HepG2 (cell line): ENCODE results near the gene PAN2. TPM values are rescaled to one million over a fixed set of nuclear protein-coding genes. Genes with fewer than 3 reads are reported as not detected.

Experiments used
- AGO1 ChIP-seq: fragments of 200-400 bp; formaldehyde crosslinking; IDR thresholded peaks from 2 replicates; pipeline ENCODE4 v1.6.1; 2017; ENCODE audit warnings: mild to moderate bottlenecking, low read depth, low read length, moderate library complexity; ENCODE audit not compliant: poor library complexity, severe bottlenecking
- FOXA3 ChIP-seq: IDR thresholded peaks from 2 replicates; pipeline ENCODE4 v1.6.1; 2016; ENCODE audit warnings: missing genetic modification reagents, missing compliant biosample characterization
- FOXO1 ChIP-seq: sonication (generic); formaldehyde crosslinking; IDR thresholded peaks from 2 replicates; pipeline ENCODE4 v1.4.0; 2020; ENCODE audit warnings: missing genetic modification reagents
- GLI4 ChIP-seq: sonication (generic); formaldehyde crosslinking; IDR thresholded peaks from 2 replicates; pipeline ENCODE4 v1.5.1; 2020; ENCODE audit warnings: missing genetic modification reagents, mild to moderate bottlenecking, moderate library complexity, borderline replicate concordance
- GZF1 ChIP-seq: sonication (generic); formaldehyde crosslinking; IDR thresholded peaks from 2 replicates; pipeline ENCODE4 v1.5.1; 2020; ENCODE audit warnings: mild to moderate bottlenecking, missing genetic modification reagents
- MLXIP ChIP-seq: sonication (generic); formaldehyde crosslinking; IDR thresholded peaks from 2 replicates; pipeline ENCODE4 v1.9.0; 2021; ENCODE audit warnings: missing genetic modification reagents, borderline replicate concordance
- PLSCR1 ChIP-seq: sonication (generic); formaldehyde crosslinking; IDR thresholded peaks from 2 replicates; pipeline ENCODE4 v1.5.0; 2020; ENCODE audit warnings: missing genetic modification reagents, mild to moderate bottlenecking, borderline replicate concordance
- RORA ChIP-seq: sonication (generic); formaldehyde crosslinking; IDR thresholded peaks from 2 replicates; pipeline ENCODE4 v1.5.0; 2020; ENCODE audit warnings: mild to moderate bottlenecking, missing genetic modification reagents, moderate library complexity
- SKIL ChIP-seq: sonication (generic); formaldehyde crosslinking; IDR thresholded peaks from 2 replicates; pipeline ENCODE4 v1.8.0; 2022; ENCODE audit warnings: missing genetic modification reagents, mild to moderate bottlenecking, moderate library complexity, borderline replicate concordance
- TOE1 ChIP-seq: sonication (generic); formaldehyde crosslinking; IDR thresholded peaks from 2 replicates; pipeline ENCODE4 v1.4.0; 2020; ENCODE audit warnings: mild to moderate bottlenecking, missing genetic modification reagents
- TOPORS ChIP-seq: sonication (generic); formaldehyde crosslinking; IDR thresholded peaks from 2 replicates; pipeline ENCODE4 v1.8.0; 2023; ENCODE audit warnings: mild to moderate bottlenecking, missing genetic modification reagents
- ZFP62 ChIP-seq: sonication (generic); formaldehyde crosslinking; IDR thresholded peaks from 2 replicates; pipeline ENCODE4 v1.4.0; 2020; ENCODE audit warnings: missing genetic modification reagents
- ZIK1 ChIP-seq: sonication (generic); formaldehyde crosslinking; IDR thresholded peaks from 2 replicates; pipeline ENCODE4 v1.5.0; 2020; ENCODE audit warnings: mild to moderate bottlenecking, low read depth, missing genetic modification reagents, borderline replicate concordance
- ZNF20 ChIP-seq: sonication (generic); formaldehyde crosslinking; IDR thresholded peaks from 2 replicates; pipeline ENCODE4 v1.4.0; 2020; ENCODE audit warnings: mild to moderate bottlenecking, moderate library complexity, missing genetic modification reagents
- ZNF451 ChIP-seq: sonication (generic); formaldehyde crosslinking; IDR thresholded peaks from 2 replicates; pipeline ENCODE4 v1.5.0; 2020; ENCODE audit warnings: mild to moderate bottlenecking, missing genetic modification reagents
- ZNF496 ChIP-seq: sonication (generic); formaldehyde crosslinking; IDR thresholded peaks from 2 replicates; pipeline ENCODE4 v1.8.1; 2023; ENCODE audit warnings: mild to moderate bottlenecking, moderate library complexity, missing genetic modification reagents; ENCODE audit not compliant: insufficient replicate concordance
- ZNF639 ChIP-seq: conservative IDR thresholded peaks from 2 replicates; pipeline ENCODE4 v1.6.1; 2018; ENCODE audit warnings: missing genetic modification reagents
- ZNF674 ChIP-seq: sonication (generic); formaldehyde crosslinking; IDR thresholded peaks from 2 replicates; pipeline ENCODE4 v1.5.0; 2020; ENCODE audit warnings: low read depth, mild to moderate bottlenecking, missing genetic modification reagents
- ZNF691 ChIP-seq: sonication (generic); formaldehyde crosslinking; IDR thresholded peaks from 2 replicates; pipeline ENCODE4 v1.4.0; 2020; ENCODE audit warnings: missing genetic modification reagents, low read depth, mild to moderate bottlenecking, borderline replicate concordance
- polyA plus RNA-seq, 8 experiments: library from polyadenylated mRNA; depleted of rRNA in 3 of 8; stranded (reverse) in 7 of 8; unstranded in 1 of 8; fragments of >200 nt; fragmentation: Illumina TruSeq in 4 of 8; extraction: Trizol in 4 of 8; gene quantifications; 2 replicates each; pipeline versions ENCODE4 v1.2.1 to v1.2.3, GENCODE V29; 2011 to 2016; ENCODE audit warnings: low read depth in 4 of 8, missing spikeins in 1 of 8, mixed read lengths in 1 of 8; ENCODE audit not compliant: insufficient read depth in 1 of 8
- total RNA-seq, 5 experiments: library from RNA; depleted of rRNA; stranded (reverse); fragments of >200 nt; fragmentation: Illumina TruSeq; extraction: Trizol; gene quantifications; 2 replicates each; pipeline ENCODE4 v1.2.3, GENCODE V29; 2016; ENCODE audit warnings: low read depth in 1 of 5

Gene PAN2
- total and polyA plus RNA-seq, 2 of the 13 experiments (the other 11 are each of a cell fraction or from before 2014, with no cell fraction given) = 27.2 to 61.1 TPM

GRCh38 chr12:56315622-56316473 lies 18.0 kb downstream of the PAN2 start, which contains the start of gene CNPY2 (continued):
- TF ChIP-seq ZNF639 (CRISPR knock-in tag) (no peak), FOXO1 (CRISPR knock-in tag) (no peak), TOPORS (CRISPR knock-in tag) (no peak), SKIL (CRISPR knock-in tag) (0 out of 2 replicates have a peak, but pooled peaks have one; percentile 45), ZNF20 (CRISPR knock-in tag) (no peak), ZNF451 (CRISPR knock-in tag) (no peak), MLXIP (CRISPR knock-in tag) (0 out of 2 replicates have a peak, but pooled peaks have one; percentile 64), PLSCR1 (CRISPR knock-in tag) (no peak), GLI4 (CRISPR knock-in tag) (no peak), ZNF691 (CRISPR knock-in tag) (no peak; the same call in 1 of the 2 replicates), ZIK1 (CRISPR knock-in tag) (peak; percentile 22; the same call in 1 of the 2 replicates), ZNF674 (CRISPR knock-in tag) (no peak), ZFP62 (CRISPR knock-in tag) (no peak; the same call in 1 of the 2 replicates), TOE1 (no peak), FOXA3 (CRISPR knock-in tag) (no peak), ZNF496 (no peak), AGO1 (no peak), GZF1 (CRISPR knock-in tag) (no peak), RORA (CRISPR knock-in tag) (no peak)
